Measurements from ENCODE around the gene TXNL4A.

The TXNL4A gene

DNA sequence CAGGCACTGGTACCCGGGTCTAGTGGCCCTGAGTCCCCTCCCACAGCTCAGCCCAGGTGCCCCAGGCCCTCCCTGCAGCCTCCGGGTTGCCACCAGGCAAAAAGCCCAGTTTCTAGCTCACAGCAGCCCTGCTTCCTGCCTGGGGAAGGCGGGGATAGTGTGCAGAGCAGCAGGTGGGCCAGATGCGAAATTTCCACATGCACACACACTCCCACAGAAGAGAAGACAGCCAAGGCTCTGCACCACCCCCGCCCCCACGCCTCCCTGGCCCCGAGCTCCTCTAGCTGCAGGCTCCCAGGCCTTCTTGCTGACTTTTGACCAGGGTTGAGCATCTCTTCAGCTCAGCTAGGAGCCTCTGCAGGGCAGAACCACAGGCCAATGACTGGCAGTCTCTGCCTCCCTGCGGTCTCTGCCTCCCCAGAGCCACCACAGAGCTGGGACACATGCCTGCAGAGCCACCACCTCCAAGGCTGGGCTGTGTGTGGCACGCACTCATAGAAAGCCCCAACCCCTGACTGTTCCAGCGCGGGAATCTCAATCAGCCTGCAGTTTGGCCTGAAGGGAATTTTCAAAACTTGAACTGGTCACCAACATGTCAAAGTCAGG lies 44.1 kb downstream of the TXNL4A start:
- FAIRE-seq (no peak), DNase-seq (ENCODE audit: insufficient read length) (no peak)
- no peak for TF ChIP-seq POLR2A (IDR thresholded peaks at IDR 0.05; ENCODE audit: low read depth, low read length)
- no peak for TF ChIP-seq POLR2AphosphoS5 (IDR thresholded peaks at IDR 0.05; ENCODE audit: low read depth, low read length)
- no peak for TF ChIP-seq TAF1 (IDR thresholded peaks at IDR 0.05; ENCODE audit: borderline replicate concordance, low read depth, low read length)

- TF ChIP-seq TAF1 (IDR thresholded peaks at IDR 0.05; ENCODE audit: borderline replicate concordance, low read depth, low read length) (no peak), POLR2AphosphoS5 (IDR thresholded peaks at IDR 0.05; ENCODE audit: low read depth, low read length) (no peak), POLR2A (IDR thresholded peaks at IDR 0.05; ENCODE audit: low read depth, low read length) (no peak)
- no peak for DNase-seq (ENCODE audit: insufficient read length)
- FAIRE-seq: no peak
These were observed 44.7 kb downstream of the TXNL4A start for GRCh38 chr18:79943608-79944125.

DNA sequence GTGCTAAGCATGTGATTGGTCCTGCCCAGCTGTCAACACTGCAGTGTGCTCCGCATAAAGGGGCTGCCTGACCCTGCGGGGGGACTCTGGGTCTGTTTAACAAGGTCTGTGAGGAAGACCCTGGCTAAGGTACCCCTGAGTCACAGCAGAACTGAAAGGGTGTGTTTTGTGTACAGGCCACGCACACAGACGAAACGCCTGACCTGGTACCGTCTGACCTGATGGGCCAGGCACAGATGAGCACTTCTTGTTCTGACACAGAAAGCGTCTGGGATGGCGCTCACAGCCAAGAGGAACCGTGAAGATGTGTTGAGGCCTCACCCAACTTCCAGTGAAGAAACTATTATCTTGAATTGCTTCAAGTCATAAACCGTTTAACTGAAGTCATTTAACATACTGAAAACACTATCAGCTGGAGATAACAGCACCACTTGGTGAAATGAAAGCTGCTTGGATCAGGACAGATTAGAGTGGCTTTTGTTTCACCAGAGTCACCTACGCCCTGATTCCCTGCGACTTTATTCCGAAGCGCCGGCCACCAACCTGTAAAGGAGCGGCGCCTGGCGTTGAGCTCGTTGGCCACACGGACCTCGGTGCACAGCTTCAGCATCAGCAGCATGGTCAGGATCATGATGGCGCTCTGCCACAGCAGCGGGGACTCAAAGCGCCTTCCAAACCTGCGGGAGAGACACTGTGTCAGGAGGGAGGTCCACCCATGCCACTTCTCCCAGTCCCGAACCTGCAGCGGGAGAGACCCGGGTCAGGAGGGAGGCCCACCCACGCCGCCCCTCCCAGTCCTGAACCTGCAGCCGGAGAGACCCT lies 45.4 kb downstream of the TXNL4A start:
- DNase-seq (ENCODE audit: insufficient read length): no peak
- no peak for TF ChIP-seq POLR2A (IDR thresholded peaks at IDR 0.05; ENCODE audit: low read depth, low read length)
- TF ChIP-seq TAF1 (IDR thresholded peaks at IDR 0.05; ENCODE audit: borderline replicate concordance, low read depth, low read length): no peak
- TF ChIP-seq POLR2AphosphoS5 (IDR thresholded peaks at IDR 0.05; ENCODE audit: low read depth, low read length): no peak
- no peak for FAIRE-seq

GRCh38 chr18:79942211-79942610 lies 46.2 kb downstream of the TXNL4A start:
- no peak for FAIRE-seq
- no peak for DNase-seq (ENCODE audit: insufficient read length)
- TF ChIP-seq POLR2A (IDR thresholded peaks at IDR 0.05; ENCODE audit: low read depth, low read length): no peak
- TF ChIP-seq POLR2AphosphoS5 (IDR thresholded peaks at IDR 0.05; ENCODE audit: low read depth, low read length): no peak
- TF ChIP-seq TAF1 (IDR thresholded peaks at IDR 0.05; ENCODE audit: borderline replicate concordance, low read depth, low read length): no peak

DNA sequence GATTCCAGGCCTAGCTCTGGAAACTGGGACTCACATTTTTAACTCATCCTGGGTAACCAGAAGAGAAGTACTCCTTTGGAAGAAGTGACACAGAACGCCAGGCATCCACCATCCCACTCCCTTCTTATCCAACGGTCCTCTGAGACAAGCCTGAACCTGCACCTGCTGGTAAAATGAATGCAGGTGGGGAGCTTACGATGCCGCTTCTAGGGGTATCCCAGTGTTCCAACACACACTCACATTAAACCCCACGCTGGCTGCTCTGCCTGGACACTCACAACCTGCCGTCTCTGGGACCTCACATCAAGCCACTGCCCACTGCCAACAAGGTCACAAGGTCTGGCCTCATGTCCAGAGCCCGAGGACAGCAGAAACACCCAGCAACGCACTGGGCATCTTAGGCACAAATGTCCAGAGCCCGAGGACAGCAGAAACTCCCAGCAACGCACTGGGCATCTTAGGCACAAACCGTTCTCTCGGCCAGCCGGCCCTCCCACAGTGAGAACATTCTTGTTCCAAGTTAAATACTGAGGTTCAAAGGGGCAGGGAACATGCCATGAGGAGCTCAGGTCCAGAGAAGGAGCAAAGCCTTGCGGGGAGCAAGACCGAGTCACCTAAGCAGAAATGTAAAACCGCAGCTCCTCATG lies 46.8 kb downstream of the TXNL4A start:
- TF ChIP-seq POLR2A (IDR thresholded peaks at IDR 0.05; ENCODE audit: low read depth, low read length): no peak
- no peak for TF ChIP-seq POLR2AphosphoS5 (IDR thresholded peaks at IDR 0.05; ENCODE audit: low read depth, low read length)
- no peak for TF ChIP-seq TAF1 (IDR thresholded peaks at IDR 0.05; ENCODE audit: borderline replicate concordance, low read depth, low read length)
- DNase-seq (ENCODE audit: insufficient read length) (no peak), FAIRE-seq (no peak)

DNA sequence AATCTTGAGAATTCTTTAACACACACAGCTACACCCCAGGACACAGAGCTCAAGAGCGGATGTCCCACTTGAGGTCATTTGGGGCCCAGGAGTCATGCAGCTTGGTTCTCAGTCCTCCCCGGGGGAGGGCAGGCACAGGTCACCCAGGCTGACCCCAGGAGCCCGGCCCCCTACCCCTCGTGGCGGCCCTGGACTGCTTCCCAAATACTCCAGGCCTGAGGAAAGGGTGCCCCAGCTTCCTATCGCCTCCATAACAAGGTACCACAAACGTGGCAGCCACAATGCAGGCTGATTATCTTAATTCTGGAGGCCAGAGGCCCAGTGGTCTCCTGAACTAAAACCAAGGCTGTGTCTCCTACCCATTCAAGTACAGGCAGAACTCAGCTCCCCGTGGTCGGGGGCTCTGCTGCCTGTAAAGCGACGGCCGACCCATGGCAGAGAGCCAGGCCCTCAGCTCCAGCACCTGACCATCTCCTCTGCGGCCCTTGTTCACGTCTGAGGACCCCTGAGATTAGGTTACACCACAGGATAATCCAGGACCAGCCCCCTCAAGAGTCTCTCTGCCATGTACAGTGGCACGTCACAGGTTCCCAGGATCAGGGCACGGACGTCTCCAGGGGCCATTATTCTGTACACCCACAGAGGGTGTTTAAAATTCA lies 47.4 kb downstream of the TXNL4A start:
- TF ChIP-seq POLR2A (IDR thresholded peaks at IDR 0.05; ENCODE audit: low read depth, low read length): no peak
- TF ChIP-seq TAF1 (IDR thresholded peaks at IDR 0.05; ENCODE audit: borderline replicate concordance, low read depth, low read length): no peak
- no peak for TF ChIP-seq POLR2AphosphoS5 (IDR thresholded peaks at IDR 0.05; ENCODE audit: low read depth, low read length)
- FAIRE-seq: no peak
- DNase-seq (ENCODE audit: insufficient read length): no peak

GRCh38 chr18:79940126-79940813 lies 48.1 kb downstream of the TXNL4A start:
- DNase-seq (ENCODE audit: insufficient read length) (no peak), FAIRE-seq (no peak)
- TF ChIP-seq POLR2AphosphoS5 (IDR thresholded peaks at IDR 0.05; ENCODE audit: low read depth, low read length) (no peak), POLR2A (IDR thresholded peaks at IDR 0.05; ENCODE audit: low read depth, low read length) (no peak), TAF1 (IDR thresholded peaks at IDR 0.05; ENCODE audit: borderline replicate concordance, low read depth, low read length) (no peak)

GRCh38 chr18:79939096-79939495 lies 49.3 kb downstream of the TXNL4A start:
- no peak for FAIRE-seq
- DNase-seq (ENCODE audit: insufficient read length): no peak
- TF ChIP-seq POLR2AphosphoS5 (IDR thresholded peaks at IDR 0.05; ENCODE audit: low read depth, low read length): no peak
- no peak for TF ChIP-seq TAF1 (IDR thresholded peaks at IDR 0.05; ENCODE audit: borderline replicate concordance, low read depth, low read length)
- no peak for TF ChIP-seq POLR2A (IDR thresholded peaks at IDR 0.05; ENCODE audit: low read depth, low read length)

DNA sequence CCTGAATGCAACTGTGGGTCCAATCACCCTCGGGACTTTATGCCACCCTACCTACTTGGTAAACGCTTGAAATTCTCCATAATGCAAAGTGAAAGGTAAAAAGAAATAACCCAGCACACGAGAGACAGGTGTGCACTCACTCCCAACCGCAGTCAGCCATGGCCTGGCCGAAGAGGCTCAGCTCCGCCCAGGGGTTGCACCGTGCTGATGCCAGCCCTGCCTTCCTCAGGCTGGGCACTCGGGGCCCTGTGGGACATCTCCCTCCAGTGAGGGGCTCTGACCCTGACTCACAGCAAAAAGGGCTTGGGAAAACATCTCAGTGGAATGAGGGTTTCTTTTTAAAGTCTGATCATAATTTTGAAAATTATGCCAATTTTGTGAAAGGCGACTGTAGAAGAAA lies 50.2 kb downstream of the TXNL4A start:
- no peak for FAIRE-seq

GRCh38 chr18:79937103-79937860 lies 51.1 kb downstream of the TXNL4A start:
- TF ChIP-seq POLR2A (IDR thresholded peaks at IDR 0.05; ENCODE audit: low read depth, low read length) (no peak), TAF1 (IDR thresholded peaks at IDR 0.05; ENCODE audit: borderline replicate concordance, low read depth, low read length) (no peak), POLR2AphosphoS5 (IDR thresholded peaks at IDR 0.05; ENCODE audit: low read depth, low read length) (no peak)
- DNase-seq (ENCODE audit: insufficient read length): no peak
- no peak for FAIRE-seq

More for the DNA sequence above, 50.2 kb downstream of the TXNL4A start:
- TF ChIP-seq POLR2A (IDR thresholded peaks at IDR 0.05; ENCODE audit: low read depth, low read length): no peak
- no peak for TF ChIP-seq POLR2AphosphoS5 (IDR thresholded peaks at IDR 0.05; ENCODE audit: low read depth, low read length)
- no peak for TF ChIP-seq TAF1 (IDR thresholded peaks at IDR 0.05; ENCODE audit: borderline replicate concordance, low read depth, low read length)
- DNase-seq (ENCODE audit: insufficient read length): no peak
